Prostate gland (tissue), 2 donors: Measurements from ENCODE around the gene LYRM9. TPM values are rescaled to one million over a fixed set of nuclear protein-coding genes. Genes with fewer than 3 reads are reported as not detected.
"Not testable (repeated sequence)": the region's sequence is repeated elsewhere in the genome, so short reads cannot be mapped to it uniquely, and the experiment has no call there.

Source experiments
- DNase-seq: peaks from one replicate; pipeline ENCODE4 v3.0.0-alpha.2; 2019; ENCODE audit warnings: low spot score
- H3K27ac ChIP-seq, 2 donors: fragments of 200-600 bp; sonication (generic); 2 replicates each; pipeline ENCODE4 v1.5.1; 2017 to 2019
- H3K27me3 ChIP-seq: fragments of 200-600 bp; sonication (generic); replicated peaks from 2 replicates; pipeline ENCODE4 v1.5.1; 2019; ENCODE audit not compliant: insufficient read depth
- H3K36me3 ChIP-seq, 2 donors: fragments of 200-600 bp; sonication (generic); 1 replicate in 1 of 2; 2 replicates in 1 of 2; pipeline versions ENCODE4 v1.5.1 to v1.8.1; 2017 to 2019
- H3K4me1 ChIP-seq: fragments of 200-600 bp; sonication (generic); replicated peaks from 2 replicates; pipeline ENCODE4 v1.5.1; 2019
- H3K4me3 ChIP-seq, 2 donors: fragments of 200-600 bp; sonication (generic); 2 replicates each; pipeline ENCODE4 v1.5.1; 2017 to 2019
- H3K9me3 ChIP-seq: fragments of 200-600 bp; sonication (generic); 2 replicates; pipeline ENCODE4 v1.5.1; 2017
- CTCF ChIP-seq, 4 experiments: fragments of 200-600 bp in 2 of 4; fragments of 450-650 bp in 2 of 4; sonication (generic) in 2 of 4; IDR thresholded peaks; 1 replicate in 3 of 4; 2 replicates in 1 of 4; pipeline ENCODE4 v1.5.1; 2016 to 2019; ENCODE audit warnings: antibody characterized with exemption in 4 of 4, mild to moderate bottlenecking in 2 of 4, moderate library complexity in 2 of 4
- POLR2A ChIP-seq: fragments of 450-650 bp; IDR thresholded peaks from one replicate; pipeline ENCODE4 v1.6.1; 2016; ENCODE audit warnings: antibody characterized with exemption, mild to moderate bottlenecking
- POLR2AphosphoS5 ChIP-seq: sonication (generic); formaldehyde crosslinking; IDR thresholded peaks from one replicate; pipeline ENCODE4 v1.6.1; 2017; ENCODE audit warnings: antibody characterized with exemption
- WGBS: methylation state at CpG from one replicate; pipeline ENCODE4 v1.1.5; 2018; 5-methylcytosine and 5-hydroxymethylcytosine counted together
- intact Hi-C: fragments of 100-400 bp; cut with DNase I; formaldehyde crosslinking; loops from one replicate; pipeline ENCODE4 v1.14.2; 2022
- total RNA-seq, 2 donors: library from RNA; depleted of rRNA; stranded (reverse); fragments of >200 nt; gene quantifications; one replicate each; pipeline ENCODE4 v1.1.0, GENCODE V29; 2016

The LYRM9 gene
- total RNA-seq, 2 donors from 2014 or later = 26.1 to 30.9 TPM

- TF ChIP-seq CTCF (IDR thresholded peaks at IDR 0.05) = no peak
- no peak for TF ChIP-seq POLR2A
- TF ChIP-seq POLR2AphosphoS5 = no peak
- Histone ChIP-seq H3K27ac (no peak overlapping the region), H3K36me3 (no peaks in the 10 kb centered on the region), H3K4me1 (no peaks in the 10 kb centered on the region), H3K9me3 (no peaks in the 10 kb centered on the region), H3K4me3 (no peak overlapping the region), H3K27me3 (no peaks in the 10 kb centered on the region)
- 97% methylated on average over 9 of the region's 9 CpGs for WGBS
- intact Hi-C loops = loop anchor here (10.0 kb wide), 1 partner anchor 463 kb away; the partner anchor contains the start of gene POLDIP2
- no peak for DNase-seq
Measured at GRCh38 chr17:27891841-27892240, 1.3 kb downstream of the LYRM9 start.

GRCh38 chr17:27889711-27890251 is 3.4 kb downstream of the LYRM9 start:
- no peak overlapping the region for H3K27ac ChIP-seq
- DNase-seq = no peak
- no peak for TF ChIP-seq CTCF (IDR thresholded peaks at IDR 0.05)
- TF ChIP-seq POLR2A = no peak
- no peak for TF ChIP-seq POLR2AphosphoS5

GRCh38 chr17:27888945-27889344 is 4.2 kb downstream of the LYRM9 start:
- TF ChIP-seq POLR2AphosphoS5 (no peak), CTCF (IDR thresholded peaks at IDR 0.05) (no peak), POLR2A (no peak)
- Histone ChIP-seq H3K4me1 (no peaks in the 10 kb centered on the region), H3K27me3 (no peaks in the 10 kb centered on the region), H3K4me3 (no peak overlapping the region), H3K36me3 (no peaks in the 10 kb centered on the region), H3K9me3 (no peaks in the 10 kb centered on the region), H3K27ac (no peak overlapping the region)
- WGBS = 68% methylated on average over 7 of the region's 7 CpGs
- intact Hi-C loops = loop anchor here (10.0 kb wide), 1 partner anchor 224 kb away; no protein-coding TSS in a partner anchor
- DNase-seq = no peak

More at GRCh38 chr17:27889711-27890251, 3.4 kb downstream of the LYRM9 start:
- intact Hi-C loops = loop anchor here (10.0 kb wide), 2 partner anchors 225 to 465 kb away; partner anchors contain the start of gene POLDIP2
- Histone ChIP-seq H3K4me1 (no peaks in the 10 kb centered on the region), H3K9me3 (no peaks in the 10 kb centered on the region), H3K4me3 (no peak overlapping the region), H3K36me3 (no peaks in the 10 kb centered on the region), H3K27me3 (no peaks in the 10 kb centered on the region)
- 98% methylated on average over 4 of the region's 4 CpGs for WGBS

GRCh38 chr17:27888067-27888466 is 5.1 kb downstream of the LYRM9 start:
- no peaks in the 10 kb centered on the region for H3K36me3 ChIP-seq
- no peak for DNase-seq
- no peaks in the 10 kb centered on the region for H3K9me3 ChIP-seq
- intact Hi-C loops = loop anchor here (10.0 kb wide), 1 partner anchor 223 kb away; no protein-coding TSS in a partner anchor
- no peaks in the 10 kb centered on the region for H3K27me3 ChIP-seq
- H3K4me3 ChIP-seq = no peak overlapping the region
- H3K27ac ChIP-seq = no peak overlapping the region
- no peak for TF ChIP-seq CTCF (IDR thresholded peaks at IDR 0.05)
- TF ChIP-seq POLR2AphosphoS5 = no peak
- no peak for TF ChIP-seq POLR2A
- H3K4me1 ChIP-seq = no peaks in the 10 kb centered on the region
- 69% methylated on average over 2 of the region's 2 CpGs for WGBS

- intact Hi-C loops = loop anchor here (10.0 kb wide), 1 partner anchor 222 kb away; no protein-coding TSS in a partner anchor
- WGBS = 91% methylated on average over 8 of the region's 8 CpGs
- H3K36me3 ChIP-seq, H3K4me1 ChIP-seq, H3K4me3 ChIP-seq, H3K27me3 ChIP-seq, H3K9me3 ChIP-seq, DNase-seq, H3K27ac ChIP-seq: not testable (repeated sequence)
Measured at GRCh38 chr17:27886348-27886906, 6.7 kb downstream of the LYRM9 start.
